ENCODE results near the gene GSTM5. TPM values are rescaled to one million over a fixed set of nuclear protein-coding genes. Genes with fewer than 3 reads are reported as not detected.
A peak's percentile ranks its signal among the peaks of the same experiment; 100 is the strongest.
"Not testable (repeated sequence)": the region's sequence is repeated elsewhere in the genome, so short reads cannot be mapped to it uniquely, and the experiment has no call there.

Gene GSTM5
- total RNA-seq, 1 donor from 2014 or later, result 0.04 TPM

- no peak overlapping the region for H3K4me3 Mint-ChIP-seq
- ChIA-PET POLR2A (no interaction called here), CTCF (no interaction called here)
- DNase-seq, result no peak
- no peaks in the 10 kb centered on the region for H3K4me1 Mint-ChIP-seq
- peaks cover 9% of the 10 kb centered on the region for H3K27me3 Mint-ChIP-seq
- intact Hi-C loops (cut with micrococcal nuclease), result no loop called here
- H3K36me3 Mint-ChIP-seq (ENCODE audit: low read depth), result no peaks in the 10 kb centered on the region
- no peak for TF ChIP-seq CTCF (IDR thresholded peaks at IDR 0.05)
- no peak for ATAC-seq (ENCODE audit: low read depth)
- no peak overlapping the region for H3K27ac Mint-ChIP-seq
- H3K9me3 Mint-ChIP-seq, result no peaks in the 10 kb centered on the region
These were observed 20.4 kb downstream of the GSTM5 start for GRCh38 chr1:109732390-109732881.

GRCh38 chr1:109733236-109733870, 21.3 kb downstream of the GSTM5 start:
- H3K9me3 Mint-ChIP-seq, result no peaks in the 10 kb centered on the region
- no peaks in the 10 kb centered on the region for H3K36me3 Mint-ChIP-seq (ENCODE audit: low read depth)
- H3K4me1 Mint-ChIP-seq, result no peaks in the 10 kb centered on the region
- no peak overlapping the region for H3K4me3 Mint-ChIP-seq
- H3K27me3 Mint-ChIP-seq, result peaks cover 11% of the 10 kb centered on the region
- TF ChIP-seq CTCF (IDR thresholded peaks at IDR 0.05), result no peak
- no peak overlapping the region for H3K27ac Mint-ChIP-seq
- ATAC-seq (ENCODE audit: low read depth) (no peak), DNase-seq (no peak)
- intact Hi-C loops (cut with micrococcal nuclease), result no loop called here
- POLR2A ChIA-PET, result interaction anchor here (1.0 kb wide), 1 partner anchor 251 kb away, joined by 4 read pairs; the partner anchor contains the start of gene AHCYL1
- CTCF ChIA-PET, result no interaction called here

- H3K4me1 Mint-ChIP-seq, result peaks cover 13% of the 10 kb centered on the region
- peak overlapping the region; percentile 82 for H3K4me3 Mint-ChIP-seq
- ChIA-PET POLR2A (interaction anchor here (0.6 to 1.0 kb wide), 3 partner anchors 52 to 640 kb away, joined by 3 read pairs; partner anchors contain the start of genes GNAI3 and GSTM1), CTCF (interaction anchor here (1.4 kb wide), 1 partner anchor 101 kb away, joined by 5 read pairs; no protein-coding TSS in a partner anchor)
- intact Hi-C loops (cut with micrococcal nuclease), result loop anchor here (1.0 to 5.0 kb wide), 3 partner anchors 83 to 244 kb away; partner anchors contain the start of genes AHCYL1, GNAI3 and GSTM4
- DNase-seq (peak; percentile 72), ATAC-seq (ENCODE audit: low read depth) (peak; percentile 97)
- no peak for TF ChIP-seq CTCF (IDR thresholded peaks at IDR 0.05)
- H3K9me3 Mint-ChIP-seq, result no peaks in the 10 kb centered on the region
- no peak overlapping the region for H3K27ac Mint-ChIP-seq
- H3K27me3 Mint-ChIP-seq, result peaks cover 24% of the 10 kb centered on the region
- no peaks in the 10 kb centered on the region for H3K36me3 Mint-ChIP-seq (ENCODE audit: low read depth)
These were observed 27.9 kb downstream of the GSTM5 start for GRCh38 chr1:109739738-109740614.

- intact Hi-C loops (cut with micrococcal nuclease), result loop anchor here (1.0 to 5.0 kb wide), 3 partner anchors 83 to 244 kb away; partner anchors contain the start of genes AHCYL1, GNAI3 and GSTM4
- no peaks in the 10 kb centered on the region for H3K9me3 Mint-ChIP-seq
- peaks cover 24% of the 10 kb centered on the region for H3K27me3 Mint-ChIP-seq
- no peak for TF ChIP-seq CTCF (IDR thresholded peaks at IDR 0.05)
- peak within 1 kb of the TSS; percentile 82 for H3K4me3 Mint-ChIP-seq
- CTCF ChIA-PET, result interaction anchor here (0.6 kb wide), 1 partner anchor 364 kb away, joined by 5 read pairs; no protein-coding TSS in a partner anchor
- POLR2A ChIA-PET, result no interaction called here
- H3K27ac Mint-ChIP-seq, result no peak within 1 kb of the TSS
- H3K4me1 Mint-ChIP-seq, result peaks cover 13% of the 10 kb centered on the region
- H3K36me3 Mint-ChIP-seq (ENCODE audit: low read depth), result no peaks in the 10 kb centered on the region
- ATAC-seq (ENCODE audit: low read depth), result no peak
- no peak for DNase-seq
These were observed 28.7 kb downstream of the GSTM5 start, which contains the start of gene GSTM3 for GRCh38 chr1:109740615-109741373. Gene GSTM3 (minus strand): TSS chr1:109741038. CDS start chr1:109740287, 751 bp downstream.

GRCh38 chr1:109748311-109748710, 36.3 kb downstream of the GSTM5 start:
- H3K4me1 Mint-ChIP-seq; CTCF ChIA-PET; H3K27ac Mint-ChIP-seq; intact Hi-C loops (cut with micrococcal nuclease); H3K36me3 Mint-ChIP-seq (ENCODE audit: low read depth); POLR2A ChIA-PET; ATAC-seq (ENCODE audit: low read depth); H3K4me3 Mint-ChIP-seq; H3K9me3 Mint-ChIP-seq; DNase-seq: not testable (repeated sequence)
- H3K27me3 Mint-ChIP-seq, result peaks cover 37% of the 10 kb centered on the region

All from activated B cell treated with CpG ODN at 0.5 μM for 24 hours (primary cell).